H1 (cell line): ENCODE measurements around the gene MRTO4. TPM values are rescaled to one million over a fixed set of nuclear protein-coding genes. Genes with fewer than 3 reads are reported as not detected.

Experiments used
- CBX5 ChIP-seq: fragments of 300-800, 300-1000 bp; sonication (generic); IDR thresholded peaks from 2 replicates; pipeline ENCODE4 v1.7.1; 2016; ENCODE audit warnings: antibody characterized with exemption, low read length, low read depth
- CEBPB ChIP-seq: IDR thresholded peaks from 2 replicates; pipeline ENCODE4 v1.6.1; 2012; ENCODE audit warnings: low read depth, low read length
- GTF2F1 ChIP-seq: IDR thresholded peaks from 2 replicates; pipeline ENCODE4 v1.6.1; 2012; ENCODE audit warnings: low read depth, low read length, improper control_type of control experiment, borderline replicate concordance
- NRF1 ChIP-seq: IDR thresholded peaks from 2 replicates; pipeline ENCODE4 v1.6.1; 2011; ENCODE audit warnings: mild to moderate bottlenecking, low read depth, low read length, improper control_type of control experiment
- SIX5 ChIP-seq: IDR thresholded peaks from 2 replicates; pipeline ENCODE4 v1.6.1; 2011; ENCODE audit warnings: mild to moderate bottlenecking, low read depth, low read length
- SP4 ChIP-seq: IDR thresholded peaks from 2 replicates; pipeline ENCODE4 v1.6.1; 2012; ENCODE audit warnings: low read length, inconsistent platforms
- polyA plus RNA-seq, 7 experiments: library from polyadenylated mRNA; depleted of rRNA in 3 of 7; stranded (reverse) in 5 of 7; unstranded in 2 of 7; fragments of >200 nt in 5 of 7; fragments of 200-250 nt in 2 of 7; gene quantifications; 1 replicate in 5 of 7; 2 replicates in 1 of 7; 4 replicates in 1 of 7; pipeline versions ENCODE4 v1.2.1 to v1.2.3, GENCODE V29; 2011 to 2013; ENCODE audit warnings: missing spikeins in 2 of 7, mixed read lengths in 2 of 7
- total RNA-seq: library from RNA; stranded (reverse); fragmentation: NEBNext Ultra II Directional; extraction: Animal tissue kit (Norgen Biotek cat#: 25700); gene quantifications from 2 replicates; pipeline ENCODE4 v1.2.1, GENCODE V29; 2021
- TF ChIP-seq, protein P1 (sequence below): fragments of 300-600 bp; sonication (generic); IDR thresholded peaks from 2 replicates; pipeline ENCODE4 v1.7.1; 2012; ENCODE audit warnings: low read length, moderate library complexity, mild to moderate bottlenecking, inconsistent platforms; ENCODE audit not compliant: insufficient replicate concordance
- TF ChIP-seq, protein P2 (sequence below), 3 experiments: IDR thresholded peaks; 1 replicate in 2 of 3; 2 replicates in 1 of 3; pipeline versions ENCODE4 v1.5.1 to v1.6.1; 2011; ENCODE audit warnings: low read length in 3 of 3, mild to moderate bottlenecking in 3 of 3, inconsistent platforms in 2 of 3, low read depth in 1 of 3, moderate library complexity in 1 of 3; ENCODE audit not compliant: insufficient read depth in 1 of 3; ENCODE audit errors: control extremely low read depth in 1 of 3
- TF ChIP-seq, protein P3 (sequence below): IDR thresholded peaks from 2 replicates; pipeline ENCODE4 v1.6.1; 2011; ENCODE audit warnings: low read length, improper control_type of control experiment

MRTO4 gene
- total and polyA plus RNA-seq, 2 of the 8 experiments (the other 6 are each of a cell fraction or from before 2014, with no cell fraction given) = 36.9 to 64.3 TPM

DNA sequence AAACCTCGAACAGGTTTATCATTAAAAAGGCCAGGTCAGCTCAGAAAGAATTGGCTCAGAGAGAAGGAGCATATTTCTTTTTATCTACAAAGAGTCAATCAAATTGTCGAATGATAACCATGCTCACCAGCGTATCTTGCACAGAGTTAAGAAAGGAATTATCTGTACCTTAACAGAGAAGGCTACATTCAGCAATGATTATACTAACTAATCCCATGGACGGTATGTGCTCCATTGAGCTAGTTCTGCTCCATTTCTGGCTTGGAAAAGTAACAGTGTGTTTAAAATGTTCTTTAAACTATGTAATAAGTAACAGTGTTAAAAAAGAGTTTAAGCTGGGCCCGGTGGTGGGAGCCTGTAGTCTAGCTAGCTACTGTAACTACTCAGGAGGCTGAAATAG, 45.8 kb upstream of the MRTO4 start (continued):
- TF ChIP-seq, protein P1, sequence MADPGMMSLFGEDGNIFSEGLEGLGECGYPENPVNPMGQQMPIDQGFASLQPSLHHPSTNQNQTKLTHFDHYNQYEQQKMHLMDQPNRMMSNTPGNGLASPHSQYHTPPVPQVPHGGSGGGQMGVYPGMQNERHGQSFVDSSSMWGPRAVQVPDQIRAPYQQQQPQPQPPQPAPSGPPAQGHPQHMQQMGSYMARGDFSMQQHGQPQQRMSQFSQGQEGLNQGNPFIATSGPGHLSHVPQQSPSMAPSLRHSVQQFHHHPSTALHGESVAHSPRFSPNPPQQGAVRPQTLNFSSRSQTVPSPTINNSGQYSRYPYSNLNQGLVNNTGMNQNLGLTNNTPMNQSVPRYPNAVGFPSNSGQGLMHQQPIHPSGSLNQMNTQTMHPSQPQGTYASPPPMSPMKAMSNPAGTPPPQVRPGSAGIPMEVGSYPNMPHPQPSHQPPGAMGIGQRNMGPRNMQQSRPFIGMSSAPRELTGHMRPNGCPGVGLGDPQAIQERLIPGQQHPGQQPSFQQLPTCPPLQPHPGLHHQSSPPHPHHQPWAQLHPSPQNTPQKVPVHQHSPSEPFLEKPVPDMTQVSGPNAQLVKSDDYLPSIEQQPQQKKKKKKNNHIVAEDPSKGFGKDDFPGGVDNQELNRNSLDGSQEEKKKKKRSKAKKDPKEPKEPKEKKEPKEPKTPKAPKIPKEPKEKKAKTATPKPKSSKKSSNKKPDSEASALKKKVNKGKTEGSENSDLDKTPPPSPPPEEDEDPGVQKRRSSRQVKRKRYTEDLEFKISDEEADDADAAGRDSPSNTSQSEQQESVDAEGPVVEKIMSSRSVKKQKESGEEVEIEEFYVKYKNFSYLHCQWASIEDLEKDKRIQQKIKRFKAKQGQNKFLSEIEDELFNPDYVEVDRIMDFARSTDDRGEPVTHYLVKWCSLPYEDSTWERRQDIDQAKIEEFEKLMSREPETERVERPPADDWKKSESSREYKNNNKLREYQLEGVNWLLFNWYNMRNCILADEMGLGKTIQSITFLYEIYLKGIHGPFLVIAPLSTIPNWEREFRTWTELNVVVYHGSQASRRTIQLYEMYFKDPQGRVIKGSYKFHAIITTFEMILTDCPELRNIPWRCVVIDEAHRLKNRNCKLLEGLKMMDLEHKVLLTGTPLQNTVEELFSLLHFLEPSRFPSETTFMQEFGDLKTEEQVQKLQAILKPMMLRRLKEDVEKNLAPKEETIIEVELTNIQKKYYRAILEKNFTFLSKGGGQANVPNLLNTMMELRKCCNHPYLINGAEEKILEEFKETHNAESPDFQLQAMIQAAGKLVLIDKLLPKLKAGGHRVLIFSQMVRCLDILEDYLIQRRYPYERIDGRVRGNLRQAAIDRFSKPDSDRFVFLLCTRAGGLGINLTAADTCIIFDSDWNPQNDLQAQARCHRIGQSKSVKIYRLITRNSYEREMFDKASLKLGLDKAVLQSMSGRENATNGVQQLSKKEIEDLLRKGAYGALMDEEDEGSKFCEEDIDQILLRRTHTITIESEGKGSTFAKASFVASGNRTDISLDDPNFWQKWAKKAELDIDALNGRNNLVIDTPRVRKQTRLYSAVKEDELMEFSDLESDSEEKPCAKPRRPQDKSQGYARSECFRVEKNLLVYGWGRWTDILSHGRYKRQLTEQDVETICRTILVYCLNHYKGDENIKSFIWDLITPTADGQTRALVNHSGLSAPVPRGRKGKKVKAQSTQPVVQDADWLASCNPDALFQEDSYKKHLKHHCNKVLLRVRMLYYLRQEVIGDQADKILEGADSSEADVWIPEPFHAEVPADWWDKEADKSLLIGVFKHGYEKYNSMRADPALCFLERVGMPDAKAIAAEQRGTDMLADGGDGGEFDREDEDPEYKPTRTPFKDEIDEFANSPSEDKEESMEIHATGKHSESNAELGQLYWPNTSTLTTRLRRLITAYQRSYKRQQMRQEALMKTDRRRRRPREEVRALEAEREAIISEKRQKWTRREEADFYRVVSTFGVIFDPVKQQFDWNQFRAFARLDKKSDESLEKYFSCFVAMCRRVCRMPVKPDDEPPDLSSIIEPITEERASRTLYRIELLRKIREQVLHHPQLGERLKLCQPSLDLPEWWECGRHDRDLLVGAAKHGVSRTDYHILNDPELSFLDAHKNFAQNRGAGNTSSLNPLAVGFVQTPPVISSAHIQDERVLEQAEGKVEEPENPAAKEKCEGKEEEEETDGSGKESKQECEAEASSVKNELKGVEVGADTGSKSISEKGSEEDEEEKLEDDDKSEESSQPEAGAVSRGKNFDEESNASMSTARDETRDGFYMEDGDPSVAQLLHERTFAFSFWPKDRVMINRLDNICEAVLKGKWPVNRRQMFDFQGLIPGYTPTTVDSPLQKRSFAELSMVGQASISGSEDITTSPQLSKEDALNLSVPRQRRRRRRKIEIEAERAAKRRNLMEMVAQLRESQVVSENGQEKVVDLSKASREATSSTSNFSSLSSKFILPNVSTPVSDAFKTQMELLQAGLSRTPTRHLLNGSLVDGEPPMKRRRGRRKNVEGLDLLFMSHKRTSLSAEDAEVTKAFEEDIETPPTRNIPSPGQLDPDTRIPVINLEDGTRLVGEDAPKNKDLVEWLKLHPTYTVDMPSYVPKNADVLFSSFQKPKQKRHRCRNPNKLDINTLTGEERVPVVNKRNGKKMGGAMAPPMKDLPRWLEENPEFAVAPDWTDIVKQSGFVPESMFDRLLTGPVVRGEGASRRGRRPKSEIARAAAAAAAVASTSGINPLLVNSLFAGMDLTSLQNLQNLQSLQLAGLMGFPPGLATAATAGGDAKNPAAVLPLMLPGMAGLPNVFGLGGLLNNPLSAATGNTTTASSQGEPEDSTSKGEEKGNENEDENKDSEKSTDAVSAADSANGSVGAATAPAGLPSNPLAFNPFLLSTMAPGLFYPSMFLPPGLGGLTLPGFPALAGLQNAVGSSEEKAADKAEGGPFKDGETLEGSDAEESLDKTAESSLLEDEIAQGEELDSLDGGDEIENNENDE = no peak
- TF ChIP-seq, protein P2, sequence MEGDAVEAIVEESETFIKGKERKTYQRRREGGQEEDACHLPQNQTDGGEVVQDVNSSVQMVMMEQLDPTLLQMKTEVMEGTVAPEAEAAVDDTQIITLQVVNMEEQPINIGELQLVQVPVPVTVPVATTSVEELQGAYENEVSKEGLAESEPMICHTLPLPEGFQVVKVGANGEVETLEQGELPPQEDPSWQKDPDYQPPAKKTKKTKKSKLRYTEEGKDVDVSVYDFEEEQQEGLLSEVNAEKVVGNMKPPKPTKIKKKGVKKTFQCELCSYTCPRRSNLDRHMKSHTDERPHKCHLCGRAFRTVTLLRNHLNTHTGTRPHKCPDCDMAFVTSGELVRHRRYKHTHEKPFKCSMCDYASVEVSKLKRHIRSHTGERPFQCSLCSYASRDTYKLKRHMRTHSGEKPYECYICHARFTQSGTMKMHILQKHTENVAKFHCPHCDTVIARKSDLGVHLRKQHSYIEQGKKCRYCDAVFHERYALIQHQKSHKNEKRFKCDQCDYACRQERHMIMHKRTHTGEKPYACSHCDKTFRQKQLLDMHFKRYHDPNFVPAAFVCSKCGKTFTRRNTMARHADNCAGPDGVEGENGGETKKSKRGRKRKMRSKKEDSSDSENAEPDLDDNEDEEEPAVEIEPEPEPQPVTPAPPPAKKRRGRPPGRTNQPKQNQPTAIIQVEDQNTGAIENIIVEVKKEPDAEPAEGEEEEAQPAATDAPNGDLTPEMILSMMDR (IDR thresholded peaks at IDR 0.05; ENCODE audit: control extremely low read depth in 1 of 3, insufficient read depth in 1 of 3, low read depth in 1 of 3, low read length in 3 of 3) = no peak
- TF ChIP-seq CEBPB = no peak
- TF ChIP-seq GTF2F1 = no peak
- no peak for TF ChIP-seq SIX5
- TF ChIP-seq, protein P3, sequence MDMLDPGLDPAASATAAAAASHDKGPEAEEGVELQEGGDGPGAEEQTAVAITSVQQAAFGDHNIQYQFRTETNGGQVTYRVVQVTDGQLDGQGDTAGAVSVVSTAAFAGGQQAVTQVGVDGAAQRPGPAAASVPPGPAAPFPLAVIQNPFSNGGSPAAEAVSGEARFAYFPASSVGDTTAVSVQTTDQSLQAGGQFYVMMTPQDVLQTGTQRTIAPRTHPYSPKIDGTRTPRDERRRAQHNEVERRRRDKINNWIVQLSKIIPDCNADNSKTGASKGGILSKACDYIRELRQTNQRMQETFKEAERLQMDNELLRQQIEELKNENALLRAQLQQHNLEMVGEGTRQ = no peak
- no peak for TF ChIP-seq SP4
- no peak for TF ChIP-seq NRF1
- no peak for TF ChIP-seq CBX5
